HepG2 (cell line): ENCODE data around the gene KCNRG. TPM values are rescaled to one million over a fixed set of nuclear protein-coding genes. Genes with fewer than 3 reads are reported as not detected.

Experiments used
- ATAC-seq: fragments of 200-7000 bp; cut with Tn5 transposase; 3 replicates; pipeline ENCODE4 v1.9.1; 2020; ENCODE audit warnings: mild to moderate bottlenecking, moderate library complexity
- BruUV-seq: library from RNA; stranded (reverse); fragments of 400-500 nt; replicated peaks from 2 replicates; lab custom pipeline; 2021; lab: Mats Ljungman, UMichigan
- CTCF ChIA-PET: fragments of 300-600 bp; formaldehyde crosslinking; extraction: SDS; loops from one replicate; lab custom pipeline; 2021; ENCODE audit warnings: low total read pairs, inconsistent platforms, low intra/inter-chr PET ratio; lab: Yijun Ruan, JAX
- POLR2A ChIA-PET: fragments of 350-600 bp; sonication (Branson Sonifier 250); formaldehyde crosslinking; loops from one replicate; lab custom pipeline; 2020; ENCODE audit warnings: antibody characterized with exemption, inconsistent platforms; lab: Yijun Ruan, JAX
- DNase-seq: peaks from one replicate; pipeline ENCODE4 v3.0.0-alpha.2; 2015; ENCODE audit warnings: low spot score
- FAIRE-seq: peaks from 3 replicates; lab custom pipeline; 2011; peaks lifted over from hg19 to GRCh38; lab: Jason Lieb, UNC
- H2AFZ ChIP-seq: one replicate; pipeline ENCODE4 v1.6.1; 2011; ENCODE audit warnings: low read length, inconsistent platforms
- H3K27ac ChIP-seq: fragments of 300-600 bp; 3 replicates; pipeline ENCODE4 v1.8.0; 2011; ENCODE audit warnings: mixed run types, mild to moderate bottlenecking, mixed read lengths, low read length, inconsistent platforms; ENCODE audit not compliant: insufficient read depth; ENCODE audit errors: extremely low read length
- H3K27me3 ChIP-seq, 2 experiments: fragments of 200-600 bp in 1 of 2; 2 replicates in 1 of 2; 3 replicates in 1 of 2; pipeline versions ENCODE4 v1.6.0 to v1.8.0; 2011; ENCODE audit warnings: low read length in 2 of 2, mild to moderate bottlenecking in 2 of 2, moderate library complexity in 2 of 2, inconsistent platforms in 1 of 2; ENCODE audit not compliant: insufficient read depth in 2 of 2, control insufficient read depth in 1 of 2
- H3K36me3 ChIP-seq, 2 experiments: fragments of 200-600 bp in 1 of 2; replicated peaks in 1 of 2; 2 replicates in 1 of 2; 3 replicates in 1 of 2; pipeline versions ENCODE4 v1.5.1 to v1.8.0; 2011; ENCODE audit warnings: low read length in 2 of 2, inconsistent platforms in 1 of 2; ENCODE audit not compliant: insufficient read depth in 2 of 2, control insufficient read depth in 1 of 2
- H3K4me1 ChIP-seq: 2 replicates; pipeline ENCODE4 v1.5.1; 2012; ENCODE audit warnings: low read length, inconsistent platforms; ENCODE audit not compliant: insufficient read depth
- H3K4me2 ChIP-seq: 2 replicates; pipeline ENCODE4 v1.6.0; 2011; ENCODE audit warnings: low read depth, low read length, inconsistent platforms
- H3K4me3 ChIP-seq, 3 experiments: fragments of 200-600 bp in 1 of 3; sonication (generic), shearing (Covaris generic) in 1 of 3; replicated peaks in 1 of 3; 2 replicates each; pipeline ENCODE4 v1.5.1; 2011 to 2016; ENCODE audit warnings: low read length in 3 of 3, inconsistent platforms in 2 of 3, low read depth in 2 of 3, mild to moderate bottlenecking in 2 of 3, control low read depth in 1 of 3, mixed read lengths in 1 of 3; ENCODE audit not compliant: insufficient read depth in 1 of 3
- H3K79me2 ChIP-seq: one replicate; pipeline ENCODE4 v1.6.1; 2011; ENCODE audit warnings: low read length, inconsistent platforms; ENCODE audit not compliant: insufficient read depth
- H3K9ac ChIP-seq: 2 replicates; pipeline ENCODE4 v1.6.0; 2011; ENCODE audit warnings: mild to moderate bottlenecking, low read depth, low read length, inconsistent platforms; ENCODE audit not compliant: insufficient read depth
- H3K9me3 ChIP-seq: 2 replicates; pipeline ENCODE4 v1.5.1; 2012; ENCODE audit warnings: mild to moderate bottlenecking, low read length
- H4K20me1 ChIP-seq: 2 replicates; pipeline ENCODE4 v1.6.0; 2011; ENCODE audit warnings: inconsistent platforms, mild to moderate bottlenecking, low read length, moderate library complexity; ENCODE audit not compliant: insufficient read depth
- ARID4A ChIP-seq: sonication (generic); formaldehyde crosslinking; IDR thresholded peaks from 2 replicates; pipeline ENCODE4 v1.5.0; 2020; ENCODE audit warnings: mild to moderate bottlenecking, missing genetic modification reagents, borderline replicate concordance
- ASH2L ChIP-seq: fragments of 300-600, 200-600 bp; sonication (generic); IDR thresholded peaks from 2 replicates; pipeline ENCODE4 v1.7.0; 2017; ENCODE audit warnings: low read depth, mild to moderate bottlenecking, moderate library complexity, mixed read lengths, low read length; ENCODE audit not compliant: insufficient read length
- ETV6 ChIP-seq: sonication (generic); formaldehyde crosslinking; conservative IDR thresholded peaks from 2 replicates; pipeline ENCODE4 v1.4.0; 2020; ENCODE audit warnings: missing genetic modification reagents
- SMAD9 ChIP-seq: sonication (generic); formaldehyde crosslinking; IDR thresholded peaks from 2 replicates; pipeline ENCODE4 v1.5.1; 2020; ENCODE audit warnings: mild to moderate bottlenecking, missing genetic modification reagents
- ZNF335 ChIP-seq: sonication (generic); formaldehyde crosslinking; IDR thresholded peaks from 2 replicates; pipeline ENCODE4 v1.4.0; 2020; ENCODE audit warnings: missing genetic modification reagents
- ZNF816 ChIP-seq: sonication (generic); formaldehyde crosslinking; IDR thresholded peaks from 2 replicates; pipeline ENCODE4 v1.8.0; 2022; ENCODE audit warnings: missing genetic modification reagents, mild to moderate bottlenecking, borderline replicate concordance
- WGBS: methylation state at CpG from one replicate; pipeline ENCODE4 v1.1.6; 2017; ENCODE audit warnings: low lambda C conversion rate; 5-methylcytosine and 5-hydroxymethylcytosine counted together
- in situ Hi-C: cut with HindIII; loops from 2 replicates; pipeline ENCODE4 v1.10.0; 2017; ENCODE audit warnings: low pct_unique_long_range_greater_than_20kb; ENCODE audit not compliant: extremely low pct_ligation_motif_present
- intact Hi-C: fragments of 100-400 bp; cut with micrococcal nuclease; formaldehyde crosslinking; loops from one replicate; pipeline ENCODE4 v1.10.0; 2022; ENCODE audit not compliant: unreplicated experiment
- polyA plus RNA-seq, 8 experiments: library from polyadenylated mRNA; depleted of rRNA in 3 of 8; stranded (reverse) in 7 of 8; unstranded in 1 of 8; fragments of >200 nt; fragmentation: Illumina TruSeq in 4 of 8; extraction: Trizol in 4 of 8; gene quantifications; 2 replicates each; pipeline versions ENCODE4 v1.2.1 to v1.2.3, GENCODE V29; 2011 to 2016; ENCODE audit warnings: low read depth in 4 of 8, missing spikeins in 1 of 8, mixed read lengths in 1 of 8; ENCODE audit not compliant: insufficient read depth in 1 of 8
- total RNA-seq, 5 experiments: library from RNA; depleted of rRNA; stranded (reverse); fragments of >200 nt; fragmentation: Illumina TruSeq; extraction: Trizol; gene quantifications; 2 replicates each; pipeline ENCODE4 v1.2.3, GENCODE V29; 2016; ENCODE audit warnings: low read depth in 1 of 5

Gene KCNRG
- total and polyA plus RNA-seq, 2 of the 13 experiments (the other 11 are each of a cell fraction or from before 2014, with no cell fraction given) = 1.0 to 1.5 TPM

GRCh38 chr13:49995625-49996101 is 19.6 kb upstream of the KCNRG start:
- no peak for TF ChIP-seq ZNF335
- TF ChIP-seq ASH2L = no peak
- TF ChIP-seq ARID4A (CRISPR knock-in tag) = no peak
- TF ChIP-seq ZNF816 (CRISPR knock-in tag) = no peak
- TF ChIP-seq ETV6 (CRISPR knock-in tag) = no peak
- TF ChIP-seq SMAD9 (CRISPR knock-in tag) = no peak
- TF ChIP-seq, all 625 proteins: peak for 0
- TSS peak; percentile 81 for BruUV-seq
- Histone ChIP-seq H3K4me2 (no peak overlapping the region), H3K4me1 (peaks cover 30% of the 10 kb centered on the region), H3K4me3 (no peak overlapping the region), H3K36me3 (peaks cover 0 to 2% of the 10 kb centered on the region in 2 experiments; a peak in 1 of 5 replicates), H4K20me1 (no peaks in the 10 kb centered on the region), H3K27me3 (no peaks in the 10 kb centered on the region; a peak in 1 of 5 replicates), H3K9me3 (no peaks in the 10 kb centered on the region), H3K9ac (no peak overlapping the region), H3K27ac (no peak overlapping the region), H3K79me2 (peaks cover 16% of the 10 kb centered on the region), H2AFZ (no peak overlapping the region)
- no peak for DNase-seq
- intact Hi-C loops (loop anchor here (10.0 kb wide), 1 partner anchor 249 kb away; no protein-coding TSS in a partner anchor), in situ Hi-C loops (loop anchor here (25.0 kb wide), 2 partner anchors 542 to 1067 kb away; no protein-coding TSS in a partner anchor)
- CTCF ChIA-PET = no interaction called here
- POLR2A ChIA-PET = interaction anchor here (2.0 to 2.3 kb wide), 4 partner anchors 23 to 249 kb away, joined by 5 to 39 read pairs (median 6); no protein-coding TSS in a partner anchor
- ATAC-seq = no peak
- no peak for FAIRE-seq
- WGBS = 83% methylated on average over 14 of the region's 14 CpGs
